Measurements from ENCODE around the gene RSF1.

DNA sequence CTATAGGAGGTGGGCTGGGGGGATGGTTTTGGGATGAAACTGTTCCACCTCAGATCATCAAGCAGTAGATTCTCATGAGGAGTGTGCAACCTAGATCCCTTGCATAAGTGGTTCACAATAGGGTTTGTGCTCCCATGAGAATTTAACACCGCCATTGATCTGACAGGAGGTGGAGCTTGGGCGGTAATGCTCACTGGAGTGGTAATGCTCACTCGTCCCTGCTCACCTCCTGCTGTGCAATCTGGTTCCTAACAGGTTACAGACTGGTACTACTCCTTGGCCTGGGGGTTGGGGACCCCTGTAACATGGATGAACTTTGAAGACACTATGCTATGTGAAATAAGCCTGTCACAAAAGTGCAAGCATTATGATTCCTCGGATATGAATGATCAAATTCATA lies 95.9 kb downstream of the RSF1 start:
- TF ChIP-seq RCOR1 (IDR thresholded peaks at IDR 0.05; ENCODE audit: low read length) = no peak
- no peak for TF ChIP-seq MXI1 (IDR thresholded peaks at IDR 0.05; ENCODE audit: low read depth, low read length)
- TF ChIP-seq REST (IDR thresholded peaks at IDR 0.05; ENCODE audit: low read depth, low read length) = no peak
- TF ChIP-seq TAF1 (IDR thresholded peaks at IDR 0.05; ENCODE audit: borderline replicate concordance, low read depth, low read length) = no peak
- no peak for TF ChIP-seq YY1 (IDR thresholded peaks at IDR 0.05; ENCODE audit: low read depth)
- no peak for TF ChIP-seq CTCF (IDR thresholded peaks at IDR 0.05)
- no peak for TF ChIP-seq PBX3 (IDR thresholded peaks at IDR 0.05)
- no peak for TF ChIP-seq GABPA (IDR thresholded peaks at IDR 0.05; ENCODE audit: low read depth)
- no peak for TF ChIP-seq SMC3 (IDR thresholded peaks at IDR 0.05; ENCODE audit: low read depth, low read length)
- no peak for TF ChIP-seq EZH2phosphoT487 (IDR thresholded peaks at IDR 0.05; ENCODE audit: borderline replicate concordance, low read depth)

Data from SK-N-SH (cell line).